PC-3 (cell line): Measurements from ENCODE around the gene TRIM44. TPM values are rescaled to one million over a fixed set of nuclear protein-coding genes. Genes with fewer than 3 reads are reported as not detected.

Source experiments
- ATAC-seq: fragments of 200-7000 bp; cut with Tn5 transposase; 2 replicates; pipeline ENCODE4 v1.9.1; 2020; ENCODE audit warnings: mild to moderate bottlenecking, moderate library complexity
- BruUV-seq: library from RNA; stranded (reverse); fragments of 400-500 nt; replicated peaks from 2 replicates; lab custom pipeline; 2021; lab: Mats Ljungman, UMichigan
- CTCF ChIA-PET: fragments of 300-600 bp; sonication (Branson Sonifier 250); formaldehyde crosslinking; loops from one replicate; lab custom pipeline; 2022; ENCODE audit warnings: antibody characterized with exemption; lab: Charles Lee
- POLR2A ChIA-PET: fragments of 300-600 bp; sonication (Branson Sonifier 250); formaldehyde crosslinking; loops from one replicate; lab custom pipeline; 2022; ENCODE audit warnings: antibody characterized with exemption; ENCODE audit not compliant: unreplicated experiment; lab: Charles Lee
- DNase-seq: peaks from one replicate; pipeline ENCODE4 v3.0.0-alpha.2; 2015
- H2AFZ ChIP-seq: fragments of 300-600 bp; sonication (generic); 2 replicates; pipeline ENCODE4 v1.6.0; 2016; ENCODE audit warnings: antibody characterized with exemption, low read length
- H3F3A ChIP-seq: fragments of 300-600 bp; sonication (generic); one replicate; pipeline ENCODE4 v1.6.0; 2017; ENCODE audit warnings: antibody characterized with exemption, low read length, control low read depth, mild to moderate bottlenecking; ENCODE audit not compliant: unreplicated experiment
- H3K27ac ChIP-seq: fragments of 300-600 bp; sonication (generic); 2 replicates; pipeline ENCODE4 v1.5.1; 2016; ENCODE audit warnings: mild to moderate bottlenecking, low read length
- H3K27me3 ChIP-seq: fragments of 300-600 bp; sonication (generic); 2 replicates; pipeline ENCODE4 v1.6.1; 2016; ENCODE audit warnings: low read length, mixed read lengths
- H3K36me3 ChIP-seq: fragments of 300-600 bp; sonication (generic); 2 replicates; pipeline ENCODE4 v1.6.1; 2016; ENCODE audit warnings: low read depth, mixed run types, low read length, mixed read lengths
- H3K4me1 ChIP-seq: fragments of 300-600 bp; sonication (generic); 2 replicates; pipeline ENCODE4 v1.5.1; 2016; ENCODE audit warnings: low read length; ENCODE audit not compliant: insufficient read depth
- H3K4me2 ChIP-seq: fragments of 300-600 bp; sonication (generic); 2 replicates; pipeline ENCODE4 v1.6.0; 2016; ENCODE audit warnings: low read length
- H3K4me3 ChIP-seq: fragments of 300-600 bp; sonication (generic); 2 replicates; pipeline ENCODE4 v1.5.1; 2016; ENCODE audit warnings: mild to moderate bottlenecking, low read length, mixed read lengths
- H3K79me2 ChIP-seq: fragments of 300-600 bp; sonication (generic); 2 replicates; pipeline ENCODE4 v1.6.1; 2017; ENCODE audit warnings: low read length, mixed read lengths
- H3K9ac ChIP-seq: fragments of 300-600 bp; sonication (generic); 2 replicates; pipeline ENCODE4 v1.6.0; 2016; ENCODE audit warnings: mild to moderate bottlenecking, low read length
- H3K9me2 ChIP-seq: fragments of 300-600 bp; sonication (generic); replicated peaks from 2 replicates; pipeline ENCODE4 v1.6.1; 2016; ENCODE audit warnings: mixed run types, low read length, mixed read lengths
- H3K9me3 ChIP-seq: fragments of 300-600 bp; sonication (generic); 2 replicates; pipeline ENCODE4 v1.6.1; 2016; ENCODE audit warnings: low read length, mixed read lengths
- H4K20me1 ChIP-seq: fragments of 300-600 bp; sonication (generic); 2 replicates; pipeline ENCODE4 v1.6.1; 2016; ENCODE audit warnings: low read length, mixed read lengths
- EZH2 ChIP-seq: fragments of 300-600 bp; sonication (generic); IDR thresholded peaks from one replicate; pipeline ENCODE4 v1.6.1; 2017; ENCODE audit warnings: antibody characterized with exemption, mild to moderate bottlenecking, low read length; ENCODE audit not compliant: unreplicated experiment
- EZH2phosphoT487 ChIP-seq: fragments of 300-600 bp; sonication (generic); IDR thresholded peaks from 2 replicates; pipeline ENCODE4 v1.6.1; 2018; ENCODE audit warnings: mild to moderate bottlenecking, antibody characterized with exemption, low read length, borderline replicate concordance
- intact Hi-C: fragments of 100-400 bp; cut with micrococcal nuclease; formaldehyde crosslinking; loops from 2 replicates; pipeline ENCODE4 v1.9.0; 2023
- total RNA-seq: library from RNA; depleted of rRNA; stranded (reverse); fragments of >200 nt; gene quantifications from 2 replicates; pipeline ENCODE4 v1.2.3, GENCODE V29; 2014
- TF ChIP-seq, protein P1 (sequence below): fragments of 300-600 bp; sonication (generic); conservative IDR thresholded peaks from 2 replicates; pipeline ENCODE4 v1.5.1; 2017; ENCODE audit warnings: antibody characterized with exemption, low read depth, mild to moderate bottlenecking, low read length

Gene TRIM44
- total RNA-seq, 1 experiment from 2014 or later, result 14.0 TPM

GRCh38 chr11:35747668-35748067 lies 85.1 kb downstream of the TRIM44 start:
- Histone ChIP-seq H3K27ac (no peak overlapping the region), H4K20me1 (no peaks in the 10 kb centered on the region), H3K9me3 (no peaks in the 10 kb centered on the region), H3K4me2 (no peak overlapping the region), H3K9ac (no peak overlapping the region), H3F3A (no peaks in the 10 kb centered on the region), H3K4me3 (no peak overlapping the region), H3K79me2 (no peaks in the 10 kb centered on the region), H3K9me2 (no peaks in the 10 kb centered on the region), H2AFZ (no peak overlapping the region), H3K27me3 (no peaks in the 10 kb centered on the region), H3K4me1 (peaks cover 16% of the 10 kb centered on the region; the same call in 1 of the 2 replicates), H3K36me3 (peaks cover 2% of the 10 kb centered on the region; the same call in 1 of the 2 replicates)
- ATAC-seq, result no peak
- ChIA-PET CTCF (no interaction called here), POLR2A (no interaction called here)
- TF ChIP-seq EZH2phosphoT487, result no peak
- TF ChIP-seq, protein P1, sequence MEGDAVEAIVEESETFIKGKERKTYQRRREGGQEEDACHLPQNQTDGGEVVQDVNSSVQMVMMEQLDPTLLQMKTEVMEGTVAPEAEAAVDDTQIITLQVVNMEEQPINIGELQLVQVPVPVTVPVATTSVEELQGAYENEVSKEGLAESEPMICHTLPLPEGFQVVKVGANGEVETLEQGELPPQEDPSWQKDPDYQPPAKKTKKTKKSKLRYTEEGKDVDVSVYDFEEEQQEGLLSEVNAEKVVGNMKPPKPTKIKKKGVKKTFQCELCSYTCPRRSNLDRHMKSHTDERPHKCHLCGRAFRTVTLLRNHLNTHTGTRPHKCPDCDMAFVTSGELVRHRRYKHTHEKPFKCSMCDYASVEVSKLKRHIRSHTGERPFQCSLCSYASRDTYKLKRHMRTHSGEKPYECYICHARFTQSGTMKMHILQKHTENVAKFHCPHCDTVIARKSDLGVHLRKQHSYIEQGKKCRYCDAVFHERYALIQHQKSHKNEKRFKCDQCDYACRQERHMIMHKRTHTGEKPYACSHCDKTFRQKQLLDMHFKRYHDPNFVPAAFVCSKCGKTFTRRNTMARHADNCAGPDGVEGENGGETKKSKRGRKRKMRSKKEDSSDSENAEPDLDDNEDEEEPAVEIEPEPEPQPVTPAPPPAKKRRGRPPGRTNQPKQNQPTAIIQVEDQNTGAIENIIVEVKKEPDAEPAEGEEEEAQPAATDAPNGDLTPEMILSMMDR, result no peak
- TF ChIP-seq EZH2, result no peak
- BruUV-seq, result no TSS peak
- intact Hi-C loops, result no loop called here
- DNase-seq, result no peak

DNA sequence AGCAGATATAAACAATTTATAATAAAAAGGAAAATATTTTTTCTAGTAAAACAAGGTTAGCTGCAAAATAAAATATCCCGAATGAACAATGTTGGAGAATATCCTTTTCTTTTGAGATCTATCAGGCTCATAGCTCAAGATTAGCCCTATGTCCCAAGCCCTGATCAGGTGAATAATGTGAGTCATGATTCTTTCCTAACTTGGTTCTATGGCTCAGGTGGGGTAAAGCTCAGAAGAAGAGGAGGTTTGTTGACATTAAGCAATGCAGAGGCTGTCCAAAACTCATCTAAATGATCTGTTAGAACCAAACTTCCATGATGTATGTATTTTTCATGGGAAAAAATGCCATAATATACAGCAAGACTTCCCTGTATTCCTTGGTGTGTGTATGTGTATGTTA lies 86.1 kb downstream of the TRIM44 start:
- no peak overlapping the region for H3K27ac ChIP-seq
- CTCF ChIA-PET, result no interaction called here
- ATAC-seq (no peak), DNase-seq (no peak)
- H4K20me1 ChIP-seq, result no peaks in the 10 kb centered on the region
- no peaks in the 10 kb centered on the region; the same call in 1 of the 2 replicates for H3K36me3 ChIP-seq
- H3K4me1 ChIP-seq, result peaks cover 16% of the 10 kb centered on the region; the same call in 1 of the 2 replicates
- H3K79me2 ChIP-seq, result no peaks in the 10 kb centered on the region
- BruUV-seq, result no TSS peak
- TF ChIP-seq EZH2phosphoT487 (no peak), EZH2 (no peak)
- TF ChIP-seq, protein P1, result no peak
- H3K9me2 ChIP-seq, result no peaks in the 10 kb centered on the region
- H3K9ac ChIP-seq, result no peak overlapping the region
- no peaks in the 10 kb centered on the region for H3K27me3 ChIP-seq
- POLR2A ChIA-PET, result no interaction called here
- no peak overlapping the region for H2AFZ ChIP-seq
- H3K4me3 ChIP-seq, result no peak overlapping the region
- H3K9me3 ChIP-seq, result no peaks in the 10 kb centered on the region
- intact Hi-C loops, result no loop called here
- H3F3A ChIP-seq, result no peaks in the 10 kb centered on the region
- no peak overlapping the region for H3K4me2 ChIP-seq

DNA sequence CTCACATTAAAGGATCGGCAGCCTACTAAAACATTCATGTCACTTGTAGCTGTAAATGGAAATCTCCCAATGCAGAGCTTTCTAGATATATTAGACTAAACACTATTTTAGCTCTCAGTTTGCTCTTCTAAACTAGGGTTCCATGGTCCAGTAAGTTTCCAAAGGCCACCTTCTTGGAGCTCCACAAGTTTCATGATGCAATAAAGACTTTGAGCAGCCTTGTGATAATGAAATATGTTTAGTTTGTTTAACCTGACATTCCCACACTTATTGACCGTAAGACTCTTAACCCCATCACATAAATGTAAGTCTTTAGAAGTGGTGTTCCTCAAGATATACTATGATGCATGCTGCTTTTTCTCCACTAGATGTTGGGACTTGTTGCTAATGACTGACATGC lies 87.7 kb downstream of the TRIM44 start:
- Histone ChIP-seq H3K9me3 (no peaks in the 10 kb centered on the region), H3K27me3 (no peaks in the 10 kb centered on the region), H3F3A (no peaks in the 10 kb centered on the region), H3K27ac (no peak overlapping the region), H3K4me3 (no peak overlapping the region), H2AFZ (no peak overlapping the region), H4K20me1 (no peaks in the 10 kb centered on the region), H3K4me2 (no peak overlapping the region), H3K4me1 (peaks cover 16% of the 10 kb centered on the region; the same call in 1 of the 2 replicates), H3K9ac (no peak overlapping the region), H3K36me3 (no peaks in the 10 kb centered on the region), H3K9me2 (no peaks in the 10 kb centered on the region), H3K79me2 (no peaks in the 10 kb centered on the region)
- intact Hi-C loops, result no loop called here
- TF ChIP-seq, protein P1, result no peak
- TF ChIP-seq EZH2phosphoT487 (no peak), EZH2 (no peak)
- no peak for ATAC-seq
- ChIA-PET CTCF (no interaction called here), POLR2A (no interaction called here)
- no TSS peak for BruUV-seq
- no peak for DNase-seq
